Bronchial epithelial cell (primary cell): ENCODE results near the gene ATP5F1D. TPM values are rescaled to one million over a fixed set of nuclear protein-coding genes. Genes with fewer than 3 reads are reported as not detected.

Experiments
- DNase-seq: peaks from one replicate; pipeline ENCODE4 v3.0.0-alpha.2; 2010; ENCODE audit warnings: low read depth
- FAIRE-seq: peaks from 2 replicates; lab custom pipeline; 2011; peaks lifted over from hg19 to GRCh38; lab: Jason Lieb, UNC
- H3K27me3 ChIP-seq: 2 replicates; pipeline ENCODE4 v1.5.1; 2011; ENCODE audit warnings: low read length; ENCODE audit not compliant: control insufficient read depth, insufficient read depth
- H3K36me3 ChIP-seq: 2 replicates; pipeline ENCODE4 v1.5.1; 2011; ENCODE audit warnings: low read length; ENCODE audit not compliant: control insufficient read depth, insufficient read depth
- H3K4me3 ChIP-seq: 2 replicates; pipeline ENCODE4 v1.5.1; 2011; ENCODE audit warnings: mild to moderate bottlenecking, low read depth, low read length, control low read depth
- total RNA-seq: library from RNA; depleted of rRNA; stranded (reverse); fragments of >200 nt; gene quantifications from 2 replicates; pipeline ENCODE4 v1.2.1, GENCODE V29; 2014
- TF ChIP-seq, protein P1 (sequence below): IDR thresholded peaks from 2 replicates; pipeline ENCODE4 v1.5.1; 2011; ENCODE audit warnings: mild to moderate bottlenecking, moderate library complexity, low read length, control low read depth, inconsistent platforms; ENCODE audit not compliant: insufficient read depth, severe bottlenecking

The ATP5F1D gene
- total RNA-seq, 1 donor from 2014 or later: 8.7 TPM

DNA sequence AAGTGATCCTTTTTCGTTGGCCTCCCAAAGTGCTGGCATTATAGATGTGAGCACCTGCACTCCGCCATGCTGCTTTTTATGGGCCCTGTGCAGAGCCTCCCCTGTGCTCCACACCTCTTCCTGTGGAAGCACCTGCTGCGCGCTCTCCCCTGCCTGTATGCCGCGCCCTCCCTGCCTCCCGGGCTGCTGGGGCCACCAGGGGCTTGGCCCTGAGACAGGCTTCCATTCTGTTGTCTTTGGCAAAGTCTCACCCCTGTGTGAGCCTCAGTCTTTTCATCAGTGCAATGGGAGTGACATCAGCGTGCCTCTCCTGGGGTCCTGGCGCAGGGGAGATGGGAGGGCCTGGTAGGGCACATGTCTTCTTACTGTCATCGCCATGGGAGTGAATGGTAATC lies 35.1 kb downstream of the ATP5F1D start:
- no peaks in the 10 kb centered on the region for H3K27me3 ChIP-seq
- DNase-seq (no peak), FAIRE-seq (no peak)
- TF ChIP-seq, protein P1, sequence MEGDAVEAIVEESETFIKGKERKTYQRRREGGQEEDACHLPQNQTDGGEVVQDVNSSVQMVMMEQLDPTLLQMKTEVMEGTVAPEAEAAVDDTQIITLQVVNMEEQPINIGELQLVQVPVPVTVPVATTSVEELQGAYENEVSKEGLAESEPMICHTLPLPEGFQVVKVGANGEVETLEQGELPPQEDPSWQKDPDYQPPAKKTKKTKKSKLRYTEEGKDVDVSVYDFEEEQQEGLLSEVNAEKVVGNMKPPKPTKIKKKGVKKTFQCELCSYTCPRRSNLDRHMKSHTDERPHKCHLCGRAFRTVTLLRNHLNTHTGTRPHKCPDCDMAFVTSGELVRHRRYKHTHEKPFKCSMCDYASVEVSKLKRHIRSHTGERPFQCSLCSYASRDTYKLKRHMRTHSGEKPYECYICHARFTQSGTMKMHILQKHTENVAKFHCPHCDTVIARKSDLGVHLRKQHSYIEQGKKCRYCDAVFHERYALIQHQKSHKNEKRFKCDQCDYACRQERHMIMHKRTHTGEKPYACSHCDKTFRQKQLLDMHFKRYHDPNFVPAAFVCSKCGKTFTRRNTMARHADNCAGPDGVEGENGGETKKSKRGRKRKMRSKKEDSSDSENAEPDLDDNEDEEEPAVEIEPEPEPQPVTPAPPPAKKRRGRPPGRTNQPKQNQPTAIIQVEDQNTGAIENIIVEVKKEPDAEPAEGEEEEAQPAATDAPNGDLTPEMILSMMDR: no peak
- peaks cover 36% of the 10 kb centered on the region for H3K36me3 ChIP-seq
- peak overlapping the region; percentile 79 for H3K4me3 ChIP-seq

DNA sequence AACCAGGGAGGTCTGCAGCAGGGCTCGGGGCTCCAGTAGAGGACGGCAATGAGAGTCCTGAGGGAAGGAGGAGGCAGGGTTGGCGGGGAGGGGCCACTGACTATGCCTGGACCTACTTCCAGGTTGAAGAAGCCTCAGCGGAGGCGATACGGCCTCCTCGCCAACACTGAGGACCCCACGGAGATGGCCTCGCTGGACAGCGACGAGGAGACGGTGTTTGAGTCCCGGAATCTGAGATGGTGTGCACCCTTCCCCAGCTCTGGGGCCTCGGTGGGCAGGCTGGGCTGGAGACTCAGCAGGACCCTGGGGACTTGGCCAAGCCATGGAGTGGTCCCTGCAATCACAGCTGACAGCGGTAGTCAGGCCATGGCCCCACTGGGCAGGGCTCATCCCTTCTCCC lies 35.5 kb downstream of the ATP5F1D start:
- Histone ChIP-seq H3K4me3 (no peak overlapping the region), H3K36me3 (peaks cover 32% of the 10 kb centered on the region), H3K27me3 (no peaks in the 10 kb centered on the region)
- no peak for FAIRE-seq
- DNase-seq: no peak
- TF ChIP-seq, protein P1: no peak

DNA sequence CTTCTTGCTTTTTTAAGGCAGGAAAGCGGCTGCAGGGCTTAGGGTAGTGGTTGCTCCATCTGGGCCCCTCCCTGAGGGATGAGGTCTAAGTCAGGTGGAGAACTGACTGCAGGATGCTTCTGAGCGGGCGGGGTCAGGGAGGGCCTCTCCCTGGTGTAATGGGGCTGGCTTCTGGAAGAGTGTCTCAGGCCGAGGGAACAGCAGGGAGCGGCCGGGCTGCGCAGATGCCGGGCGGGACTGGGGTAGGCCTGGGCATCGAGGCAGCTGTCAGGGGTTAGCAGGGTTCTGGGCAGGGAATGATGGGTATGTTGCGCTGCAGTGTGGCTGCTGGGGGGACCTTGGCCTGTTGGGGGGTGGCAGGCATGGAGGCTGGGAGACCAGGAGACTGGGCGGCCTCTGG lies 36.5 kb downstream of the ATP5F1D start:
- TF ChIP-seq, protein P1: no peak
- FAIRE-seq (no peak), DNase-seq (no peak)
- Histone ChIP-seq H3K27me3 (no peaks in the 10 kb centered on the region), H3K36me3 (peaks cover 24% of the 10 kb centered on the region), H3K4me3 (no peak overlapping the region)

DNA sequence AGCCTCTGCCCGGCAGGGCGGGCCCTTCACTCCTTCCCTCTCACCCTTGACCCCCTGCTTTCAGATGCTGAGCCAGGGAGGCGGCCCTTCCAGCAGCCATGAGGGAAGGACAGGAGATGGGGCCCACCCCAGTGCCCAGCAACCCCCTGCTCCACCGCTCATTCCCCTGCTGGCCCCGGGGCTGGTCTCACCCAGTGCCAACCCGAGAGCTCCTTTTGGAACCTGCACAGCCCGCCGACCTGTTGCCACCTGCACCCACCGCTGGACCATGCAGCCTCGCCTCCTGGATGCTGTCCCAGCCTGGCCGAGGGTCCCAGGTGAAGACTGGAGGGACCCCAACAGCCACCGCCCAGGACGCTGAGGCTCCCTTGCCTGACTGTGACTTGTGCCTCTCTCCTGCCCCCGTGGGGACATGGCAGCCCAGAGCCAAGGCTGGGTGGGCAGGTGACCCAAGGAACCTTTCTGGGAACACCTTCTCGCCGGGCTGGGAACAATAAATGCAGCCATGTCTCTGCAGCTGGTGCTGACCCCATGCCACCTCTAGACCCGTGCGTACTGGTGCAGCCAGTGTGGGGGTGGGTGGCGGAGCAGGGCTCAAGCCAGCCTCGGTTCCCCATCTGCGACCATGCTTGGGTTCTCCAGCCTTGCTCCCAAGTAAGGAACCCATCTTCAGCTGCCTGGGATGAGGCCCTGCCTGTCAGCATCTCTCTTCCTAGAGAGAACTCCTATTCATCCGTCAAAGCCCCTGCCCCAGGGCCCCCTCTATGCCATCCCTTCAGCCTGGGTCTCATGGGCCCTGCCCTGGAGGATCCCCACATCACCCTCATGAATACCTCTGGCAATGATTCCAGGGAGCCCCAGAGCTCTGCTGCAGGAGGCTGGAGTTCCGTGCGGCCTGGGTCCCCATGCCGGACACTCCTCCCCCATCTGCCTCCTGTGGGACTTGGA lies 37.4 kb downstream of the ATP5F1D start:
- peak; percentile 81 for FAIRE-seq
- no peak for DNase-seq

DNA sequence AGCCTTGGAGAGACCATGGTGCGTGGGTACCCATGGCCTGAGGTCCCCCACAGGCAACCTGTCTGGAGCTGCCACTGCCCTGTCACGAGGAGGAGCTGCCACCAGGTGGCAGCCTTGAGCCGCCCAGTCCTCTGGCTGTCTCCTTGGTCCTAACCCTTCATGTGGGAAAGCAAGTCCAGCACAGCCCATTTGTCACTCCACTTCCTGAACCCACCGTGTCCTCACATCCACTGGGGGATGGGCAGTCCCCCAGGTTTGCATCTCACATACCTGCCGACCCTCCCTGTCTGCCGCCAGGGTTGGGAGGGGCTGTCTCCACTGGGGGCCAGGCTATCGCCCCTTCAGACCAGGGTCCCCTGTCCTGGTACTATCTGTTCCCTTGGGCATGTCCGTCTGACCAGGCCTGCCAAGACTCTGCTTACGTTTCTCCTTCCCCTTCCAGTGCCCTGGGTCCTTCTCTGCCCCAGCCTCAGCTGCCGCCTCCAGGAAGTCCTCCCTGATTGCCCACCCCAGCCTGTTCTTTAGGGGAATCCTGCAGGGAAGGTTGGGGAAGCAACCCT lies 38.3 kb downstream of the ATP5F1D start:
- Histone ChIP-seq H3K4me3 (no peak overlapping the region), H3K27me3 (peaks cover 6% of the 10 kb centered on the region), H3K36me3 (peaks cover 14% of the 10 kb centered on the region)
- peak; percentile 90 for FAIRE-seq
- DNase-seq: peak; percentile 71
- TF ChIP-seq, protein P1: peak; percentile 99

More for the DNA sequence above, 37.4 kb downstream of the ATP5F1D start:
- TF ChIP-seq, protein P1: no peak
- peaks cover 18% of the 10 kb centered on the region for H3K36me3 ChIP-seq
- H3K4me3 ChIP-seq: no peak overlapping the region
- H3K27me3 ChIP-seq: no peaks in the 10 kb centered on the region
